Cerebellar nuclear complex (tissue), 1 donor: ENCODE data around the gene CASQ2.

Experiments used
- DNase-seq, 2 experiments: peaks; one replicate each; lab custom pipeline; 2025; lab: John Stamatoyannopoulos, UW

Gene CASQ2

DNA sequence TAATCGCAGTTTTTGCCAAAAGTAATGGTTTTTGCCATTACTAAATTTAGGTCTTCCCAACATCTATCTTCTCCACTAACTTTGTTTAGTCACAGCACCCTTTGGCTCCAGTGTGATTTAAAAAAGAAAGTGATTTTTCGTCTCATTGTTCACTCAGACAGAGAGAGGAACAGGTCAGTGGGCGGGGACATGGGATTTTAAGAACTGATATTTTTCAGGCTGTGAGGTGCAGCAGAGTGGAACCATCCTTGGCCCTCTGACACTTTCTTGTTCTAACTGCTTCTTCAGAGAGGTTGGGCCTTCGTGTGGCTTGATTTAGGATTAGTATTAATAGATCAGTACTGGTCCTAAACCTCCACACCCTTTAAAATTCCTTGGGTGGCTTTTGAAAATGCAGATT, 38.8 kb downstream of the CASQ2 start:
- DNase-seq = no peak

DNA sequence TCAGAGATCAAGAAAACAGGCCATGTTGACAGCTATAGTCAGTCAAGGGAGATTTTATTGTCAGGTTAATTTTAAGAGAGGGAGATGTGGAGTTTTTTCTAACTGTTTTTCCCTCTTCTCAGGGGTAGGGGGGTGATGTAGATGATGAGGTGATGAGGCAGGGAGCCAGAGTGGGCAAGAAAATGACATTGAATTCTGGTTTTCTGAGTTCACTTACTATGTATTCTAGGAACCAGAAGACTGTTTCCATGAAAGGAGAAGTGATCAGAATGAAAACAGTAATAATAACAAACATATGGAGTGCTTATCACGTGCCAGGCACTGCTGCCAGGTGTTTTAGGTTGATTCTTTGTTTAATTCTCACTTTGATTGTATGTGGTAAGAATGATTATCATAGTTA, 40.2 kb downstream of the CASQ2 start:
- DNase-seq = no peak

DNA sequence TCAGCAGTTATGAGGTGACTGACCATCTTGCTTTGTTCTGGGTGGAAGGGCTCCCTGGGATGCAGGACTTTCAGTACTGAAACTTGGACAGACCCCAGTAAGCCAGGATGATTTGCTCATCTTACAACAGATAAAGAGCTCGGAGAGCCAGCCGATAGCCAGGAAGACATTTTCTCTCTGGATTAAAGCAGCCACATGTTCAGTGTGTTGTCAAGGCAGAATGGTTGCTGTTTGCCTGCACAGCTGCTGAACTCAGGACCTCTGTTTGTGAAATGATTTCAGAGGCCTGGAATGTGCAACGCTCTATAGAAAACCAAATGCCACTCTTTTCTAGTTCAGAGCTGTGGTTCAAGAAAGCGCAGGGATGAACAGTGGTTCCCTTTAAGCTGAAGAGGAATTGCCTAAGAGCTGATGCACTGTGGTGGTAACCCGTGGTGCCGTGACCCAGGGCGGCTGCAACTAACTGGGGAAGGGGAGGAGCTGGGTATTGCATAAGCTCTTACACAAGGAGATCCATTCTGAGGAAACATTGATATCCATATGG, 40.7 kb downstream of the CASQ2 start:
- no peak for DNase-seq

DNA sequence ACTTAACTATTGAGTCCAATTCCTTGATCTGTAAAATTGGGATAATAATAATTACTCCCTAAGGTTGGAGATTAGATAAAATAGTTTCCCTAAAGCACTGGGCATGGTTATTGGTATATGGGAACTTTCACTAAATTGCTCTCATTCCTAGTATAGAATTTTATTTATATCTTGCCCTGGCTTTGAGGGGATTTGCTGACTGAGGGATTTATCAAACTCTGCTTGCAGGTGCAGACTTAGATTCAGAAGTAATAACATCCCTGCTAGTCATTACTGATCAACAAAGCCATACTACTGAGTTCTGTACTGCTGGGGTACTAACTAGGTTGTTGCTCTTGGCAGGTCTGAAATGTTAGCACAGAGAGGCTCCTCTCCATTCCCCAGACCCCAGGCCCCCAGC, 41.9 kb downstream of the CASQ2 start:
- no peak for DNase-seq

DNA sequence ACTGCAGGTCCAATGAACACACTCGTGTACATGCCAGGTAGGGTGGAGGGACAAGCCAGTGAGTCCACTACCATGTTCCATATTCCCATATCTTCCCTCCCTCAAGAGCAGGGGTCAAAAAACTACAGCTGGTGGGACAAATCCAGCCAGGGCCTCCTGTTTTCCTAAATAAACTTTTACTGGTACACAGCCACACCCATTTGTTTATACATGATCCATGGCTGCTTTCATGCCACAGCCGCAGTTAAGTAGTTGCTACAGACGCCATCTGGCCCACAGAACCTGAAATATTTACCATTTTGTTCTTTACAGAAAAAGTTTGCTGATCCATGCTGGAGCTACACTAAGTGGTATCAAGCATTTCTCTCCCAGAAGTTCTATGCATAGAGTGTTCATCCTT, 42.4 kb downstream of the CASQ2 start:
- DNase-seq = no peak

DNA sequence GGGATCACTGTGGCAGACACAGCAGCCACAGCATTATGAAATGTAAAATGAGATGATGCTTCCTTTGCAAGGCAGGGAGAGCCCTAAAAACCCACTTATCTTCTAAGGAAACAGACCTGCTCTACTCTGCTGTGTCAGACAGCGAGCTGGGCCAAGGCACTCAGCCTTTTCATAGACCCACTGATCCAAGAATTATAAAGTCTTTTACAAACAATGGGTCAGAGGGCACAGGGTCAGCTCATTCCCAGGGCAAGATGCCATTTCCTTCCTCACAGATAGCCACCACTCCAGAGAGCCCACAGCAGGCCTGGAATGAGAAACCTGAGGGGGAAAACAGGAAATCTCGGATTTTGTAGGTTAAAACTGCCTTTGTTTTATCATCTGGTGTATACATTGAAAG, 42.9 kb downstream of the CASQ2 start:
- no peak for DNase-seq

DNA sequence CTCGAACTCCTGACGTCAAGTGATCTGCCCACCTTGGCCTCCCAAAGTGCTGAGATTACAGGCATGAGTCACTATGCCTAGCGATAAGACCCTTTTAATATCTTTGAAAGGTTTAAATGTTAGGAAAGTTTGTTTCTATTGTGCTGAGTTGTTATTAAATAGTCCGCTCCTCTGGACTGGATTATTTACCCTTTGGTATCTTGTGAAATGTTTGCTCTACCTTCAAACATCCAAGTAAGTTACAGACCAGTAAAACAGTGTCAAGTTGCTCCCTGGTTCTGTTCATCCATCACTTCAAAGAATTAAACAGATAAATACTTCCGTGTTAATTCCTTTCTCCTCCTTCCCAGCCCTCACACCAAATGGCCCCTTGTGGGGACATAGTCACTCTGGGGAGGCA, 44.8 kb downstream of the CASQ2 start:
- DNase-seq = no peak

DNA sequence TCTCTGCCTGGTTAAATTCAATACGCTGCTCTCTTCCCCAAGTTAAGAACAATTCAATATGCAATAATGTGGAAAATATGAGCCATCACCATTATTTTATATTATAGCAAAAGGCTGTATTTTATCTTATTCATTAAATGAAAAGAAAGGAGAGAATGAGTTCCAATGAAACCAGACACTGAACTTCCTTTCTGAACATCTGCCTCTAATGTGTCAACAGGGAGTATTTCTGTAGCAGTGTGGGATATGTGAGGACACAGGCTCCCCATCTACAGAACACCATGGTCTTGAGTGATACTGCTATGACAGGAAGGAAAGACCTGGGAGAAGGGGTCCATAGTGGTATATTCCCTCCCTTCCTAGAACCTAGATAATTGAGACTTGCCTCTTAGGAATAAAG, 46.3 kb downstream of the CASQ2 start:
- DNase-seq = no peak

DNA sequence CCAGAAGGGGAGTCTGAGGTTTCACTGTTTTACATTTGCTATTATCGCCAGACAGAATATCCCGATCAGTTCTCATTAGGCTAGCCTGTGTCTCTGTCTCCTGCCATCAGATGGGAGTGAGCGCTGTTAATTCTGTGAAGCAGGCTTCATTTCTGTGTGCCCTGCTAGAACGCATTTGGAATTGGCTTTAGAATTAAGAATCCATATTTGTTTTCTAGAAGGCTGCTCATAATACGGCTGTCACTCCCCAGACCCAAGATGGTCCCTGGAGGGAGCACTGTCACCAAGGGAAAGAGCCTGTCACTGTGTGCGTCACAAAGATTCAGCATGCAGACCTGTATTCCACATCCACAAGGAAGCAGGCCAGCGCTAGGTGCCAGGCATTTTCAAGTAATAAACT, 49.2 kb downstream of the CASQ2 start:
- no peak for DNase-seq

DNA sequence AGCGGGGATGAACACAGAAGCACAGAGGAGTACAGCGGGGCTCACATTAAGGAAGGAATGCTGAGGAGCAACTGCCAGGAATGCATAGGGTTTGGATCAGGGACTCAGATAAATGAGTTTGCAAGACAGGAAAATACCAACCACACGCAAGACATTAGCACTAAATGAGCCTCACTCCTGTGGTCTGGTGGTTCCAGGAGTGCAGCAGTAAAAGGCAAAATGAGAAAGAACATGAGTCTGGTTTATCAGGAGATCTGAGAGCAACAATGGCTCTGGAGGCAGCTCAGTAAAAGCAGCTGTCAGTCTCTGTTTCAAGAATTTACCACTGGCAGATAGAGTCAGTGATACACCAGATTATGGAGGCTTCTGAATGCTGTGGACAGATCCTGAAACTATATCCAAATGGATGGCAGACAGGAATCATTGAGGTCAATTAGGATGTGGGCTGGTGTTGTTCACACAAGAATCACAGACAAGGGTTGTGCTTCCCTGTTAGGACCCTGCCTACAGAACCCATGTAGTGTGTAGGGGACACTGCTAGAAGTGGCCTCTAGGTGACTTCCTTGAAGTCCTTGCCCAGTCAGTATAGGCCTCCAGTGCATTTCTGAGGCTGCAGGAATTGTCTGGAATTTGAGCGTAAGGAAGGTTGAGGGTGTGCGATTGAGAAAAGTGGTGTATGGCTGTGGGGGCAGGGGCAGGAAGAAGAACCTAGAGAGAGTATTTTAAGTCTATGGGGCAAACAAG, 50.3 kb downstream of the CASQ2 start:
- no peak for DNase-seq

DNA sequence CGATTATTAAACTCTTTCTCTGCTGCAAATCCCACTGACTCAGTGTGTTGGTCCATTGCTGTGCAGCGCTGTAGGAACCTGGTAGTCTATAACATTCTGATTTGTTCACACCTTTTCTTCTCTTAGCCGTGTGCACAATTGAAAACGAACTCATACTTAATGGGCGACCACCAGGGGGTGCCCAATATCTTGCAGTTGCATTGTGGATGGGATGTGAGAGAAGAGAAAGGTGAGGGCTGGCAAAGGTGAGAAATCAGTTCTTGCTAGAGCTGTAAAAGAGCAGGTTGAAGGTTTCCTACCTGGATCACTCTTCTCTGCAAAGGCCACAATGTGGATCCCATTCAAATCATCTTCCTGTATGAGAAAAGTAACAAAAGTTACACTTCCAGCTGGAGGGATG, 51.0 kb downstream of the CASQ2 start:
- DNase-seq = no peak

DNA sequence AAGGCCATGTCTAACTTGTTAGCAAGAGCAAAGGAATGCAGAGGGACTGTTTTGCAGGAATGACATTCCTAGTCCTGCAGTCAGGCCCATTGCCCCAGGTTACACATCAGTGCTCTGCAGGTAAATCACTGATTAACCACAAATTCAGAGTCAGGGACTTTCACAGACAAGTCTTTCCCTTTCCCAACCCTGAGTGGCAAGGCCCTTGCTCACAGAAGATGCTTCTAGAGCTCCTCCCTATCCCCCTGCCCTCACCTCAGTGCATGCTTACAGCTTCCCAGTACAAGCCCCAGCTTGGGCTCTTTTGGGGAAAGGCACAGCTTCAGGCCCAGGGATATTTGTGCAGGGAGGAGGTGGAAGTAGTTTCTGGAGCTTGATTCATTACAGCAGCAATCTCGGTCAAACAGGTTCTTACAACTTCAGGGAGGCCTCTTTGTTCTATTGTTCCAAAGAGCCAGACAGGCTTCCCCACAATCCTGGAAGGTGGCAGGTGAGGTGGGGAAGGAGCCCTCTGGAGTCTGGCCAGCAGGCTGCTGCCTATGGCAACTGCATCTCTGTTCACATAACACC, 53.9 kb downstream of the CASQ2 start:
- DNase-seq = no peak

DNA sequence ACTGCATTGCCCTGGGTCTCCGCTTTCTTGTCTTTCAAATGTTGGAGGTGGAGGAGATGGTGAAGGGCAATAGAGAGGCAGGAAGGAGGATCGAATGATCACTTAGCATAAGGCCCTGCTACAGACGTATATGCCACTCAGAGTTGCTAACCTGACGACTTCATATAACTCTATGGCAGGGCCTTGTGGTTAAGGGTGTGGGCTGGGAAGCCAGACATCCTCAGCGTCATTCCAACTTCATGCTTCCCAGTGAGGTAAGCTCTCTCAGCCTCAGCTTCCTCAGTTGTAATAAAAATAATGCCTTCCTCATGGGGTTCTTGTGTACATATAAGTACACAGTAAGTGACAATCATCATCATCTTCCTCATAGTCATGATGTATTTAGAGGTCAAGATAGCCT, 54.6 kb downstream of the CASQ2 start:
- DNase-seq = no peak

DNA sequence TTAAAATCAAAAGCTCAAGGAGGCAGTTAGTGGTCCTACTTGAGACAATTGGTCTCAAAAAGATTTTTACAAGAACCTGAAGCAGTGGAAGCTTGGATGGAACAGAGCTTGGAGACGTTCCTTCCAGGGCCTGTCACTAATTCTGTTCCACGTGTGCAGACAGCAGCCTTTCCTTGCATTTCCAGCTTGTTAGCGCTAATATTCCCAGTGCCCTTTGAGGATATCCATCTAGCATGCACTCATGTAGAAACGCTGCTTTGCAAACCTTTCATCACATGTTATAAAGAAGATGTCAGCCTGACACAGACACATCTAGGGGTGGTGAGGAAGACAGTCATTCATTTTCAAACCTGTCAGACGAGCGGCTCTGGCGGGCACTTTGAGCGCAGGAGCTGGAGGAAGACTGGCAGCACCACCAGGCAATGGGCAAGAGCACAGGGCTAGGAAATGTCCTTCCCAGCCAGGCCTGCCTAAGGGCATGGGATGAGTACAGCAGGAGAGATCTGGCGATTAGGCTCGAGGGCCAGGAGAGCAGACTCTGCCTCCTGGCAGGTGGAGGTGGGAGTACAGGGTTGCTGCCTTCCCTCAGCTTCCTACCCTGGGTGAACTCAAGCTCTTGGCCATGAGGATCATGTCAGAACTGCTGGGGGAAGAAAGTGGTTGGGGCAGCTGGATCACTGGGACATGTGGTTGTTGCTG, 55.5 kb downstream of the CASQ2 start:
- no peak for DNase-seq

DNA sequence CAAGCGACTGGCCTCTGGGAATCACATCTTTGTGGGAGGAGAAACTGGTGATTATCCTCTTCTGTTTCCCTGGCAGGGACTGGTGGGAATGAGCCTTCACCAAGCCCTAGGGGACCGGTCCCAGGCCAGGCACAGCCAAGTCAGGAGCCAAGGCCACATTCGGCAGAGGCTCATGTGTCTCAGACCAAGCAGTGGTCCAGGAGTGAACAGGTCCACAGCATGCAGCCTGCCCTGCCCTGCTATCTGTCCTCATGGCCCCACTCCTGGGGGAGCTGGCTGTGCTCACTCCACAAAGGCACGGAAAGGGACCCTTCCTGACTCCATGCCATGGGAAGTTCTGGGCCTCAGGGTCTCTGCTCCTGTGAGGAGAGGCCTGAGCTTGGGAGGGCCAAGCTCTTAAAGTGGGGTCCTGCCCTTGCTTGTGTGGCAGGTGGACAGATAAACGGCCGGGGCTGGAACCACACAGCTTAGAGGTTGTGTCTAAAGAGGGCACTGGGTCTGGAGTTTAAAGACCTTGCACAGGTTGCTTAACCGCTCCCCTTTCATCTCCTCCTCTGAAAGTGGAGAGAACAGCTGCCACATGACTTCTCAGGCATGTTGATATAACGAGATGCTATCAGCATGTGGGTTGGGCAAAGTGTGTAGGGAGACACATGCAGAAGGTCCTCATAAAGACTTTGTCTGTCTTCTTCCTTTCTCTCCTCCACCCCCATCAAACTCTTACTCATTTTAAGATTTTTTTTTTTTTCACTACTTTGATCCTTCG, 57.5 kb downstream of the CASQ2 start:
- no peak for DNase-seq

DNA sequence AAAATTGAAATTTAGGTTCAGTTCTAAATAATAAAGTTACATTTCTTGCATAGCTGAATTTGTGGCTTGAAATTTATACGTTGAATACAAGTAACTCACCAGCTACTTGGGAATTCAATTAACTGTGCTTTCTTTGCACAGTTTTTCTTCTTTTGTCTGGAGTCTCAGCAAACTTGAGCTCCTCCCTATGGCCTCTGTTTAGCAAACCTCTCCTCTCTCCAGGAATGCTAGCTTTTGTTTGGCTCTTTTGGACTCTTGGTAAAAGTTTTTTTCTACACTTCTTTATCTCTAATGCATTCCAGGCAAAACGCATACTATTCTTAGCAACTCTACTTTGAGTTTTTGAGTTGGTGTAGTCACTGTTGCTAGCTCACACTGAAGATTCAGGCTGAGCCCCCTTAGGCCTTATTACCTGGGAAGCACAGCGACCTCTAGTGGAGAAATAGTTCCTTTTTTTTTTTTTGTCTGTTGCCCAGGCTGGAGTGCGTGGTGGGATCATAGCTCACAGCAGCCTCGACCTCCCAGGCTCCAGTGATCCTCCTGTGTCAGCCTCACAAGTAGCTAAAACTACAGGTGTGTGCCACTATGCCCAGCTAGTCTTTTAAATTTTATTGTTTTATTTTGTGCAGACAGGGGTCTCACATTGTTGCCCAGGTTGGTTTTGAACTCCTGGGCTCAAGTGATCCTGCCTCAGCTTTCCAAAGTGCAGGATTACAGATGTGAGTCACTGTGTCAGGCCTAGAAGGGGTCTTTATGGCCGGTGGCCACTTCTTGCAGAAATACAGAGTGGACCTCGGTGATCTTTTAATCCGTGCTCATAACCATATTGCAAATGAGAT, 61.7 kb downstream of the CASQ2 start:
- no peak for DNase-seq

DNA sequence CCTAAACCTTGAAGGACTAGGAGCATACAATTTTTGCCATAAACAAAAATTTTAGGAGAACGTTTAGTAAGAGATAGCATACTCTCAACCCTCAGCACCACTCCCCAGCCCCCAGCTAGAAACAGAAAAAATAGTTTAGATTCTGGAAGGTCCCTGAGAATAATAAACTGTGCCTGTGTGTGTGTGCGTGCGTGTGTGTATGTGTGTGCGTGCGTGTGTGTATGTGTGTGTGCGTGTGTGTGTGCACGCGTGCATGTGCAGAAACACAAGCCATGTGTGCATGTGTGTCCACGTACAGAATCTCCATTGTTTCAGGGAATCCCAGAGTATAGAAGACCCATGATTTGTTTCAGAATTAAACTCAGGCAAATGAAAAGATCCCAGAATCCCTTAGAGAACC, 62.6 kb downstream of the CASQ2 start:
- DNase-seq = no peak

DNA sequence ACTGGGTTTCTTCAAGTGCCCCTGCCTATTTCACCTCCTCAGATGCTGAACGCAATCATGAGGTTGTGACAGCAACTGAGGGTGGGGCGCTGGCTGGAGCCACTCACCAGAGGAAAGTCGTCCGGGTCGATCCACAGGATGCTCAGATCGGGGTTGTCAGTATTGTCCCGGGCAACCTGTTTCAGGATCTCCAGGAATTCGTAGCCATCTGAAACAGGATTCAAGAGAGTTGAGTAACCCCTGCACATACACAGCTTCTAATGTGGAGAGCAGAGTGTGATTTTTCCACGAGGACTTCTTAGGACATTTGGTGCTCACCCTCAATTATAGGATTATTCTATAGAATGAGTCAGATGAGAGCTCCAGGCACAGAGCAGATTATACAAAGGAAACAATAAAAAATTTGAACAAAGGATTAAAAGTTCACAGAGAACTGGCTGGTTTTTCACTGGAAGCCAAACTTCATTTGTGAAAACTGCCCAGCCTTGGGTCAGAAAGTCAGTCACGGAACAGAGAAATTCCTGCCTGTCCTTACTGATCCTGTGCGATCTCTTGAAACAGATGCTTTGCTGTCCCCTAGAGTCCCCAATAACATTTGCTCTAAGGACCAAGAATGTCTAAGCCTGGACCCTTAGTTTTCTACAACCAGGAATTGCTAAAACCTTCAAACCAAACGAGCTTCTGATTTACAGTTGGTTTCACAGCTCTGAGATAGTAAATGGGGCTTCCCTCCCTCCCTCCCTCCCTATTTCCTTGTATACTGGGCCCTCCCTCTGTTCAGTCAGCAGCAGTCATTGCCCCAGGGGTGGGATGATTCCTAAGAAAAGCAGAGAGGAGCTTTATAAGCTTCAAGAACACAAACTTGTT, 63.2 kb downstream of the CASQ2 start:
- DNase-seq = no peak

DNA sequence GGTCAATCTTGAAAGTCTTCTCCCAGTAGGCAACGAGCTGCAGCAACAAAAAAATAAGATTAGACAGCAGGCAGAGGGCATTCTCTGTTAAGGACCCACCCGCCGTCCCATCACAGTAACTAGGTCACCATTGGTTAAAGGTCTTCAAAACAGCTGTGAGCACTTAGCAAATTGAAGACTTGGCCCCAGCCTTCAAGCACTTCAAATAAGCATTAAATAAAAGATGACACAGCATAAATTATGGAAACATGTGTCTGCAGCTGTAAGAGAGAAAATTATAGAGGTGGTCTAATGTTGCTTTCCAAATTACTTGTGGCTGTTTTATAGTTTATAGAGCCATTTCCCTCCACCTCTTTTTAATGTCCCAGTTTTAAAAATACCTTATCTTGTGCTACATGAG, 65.6 kb downstream of the CASQ2 start:
- DNase-seq = no peak

DNA sequence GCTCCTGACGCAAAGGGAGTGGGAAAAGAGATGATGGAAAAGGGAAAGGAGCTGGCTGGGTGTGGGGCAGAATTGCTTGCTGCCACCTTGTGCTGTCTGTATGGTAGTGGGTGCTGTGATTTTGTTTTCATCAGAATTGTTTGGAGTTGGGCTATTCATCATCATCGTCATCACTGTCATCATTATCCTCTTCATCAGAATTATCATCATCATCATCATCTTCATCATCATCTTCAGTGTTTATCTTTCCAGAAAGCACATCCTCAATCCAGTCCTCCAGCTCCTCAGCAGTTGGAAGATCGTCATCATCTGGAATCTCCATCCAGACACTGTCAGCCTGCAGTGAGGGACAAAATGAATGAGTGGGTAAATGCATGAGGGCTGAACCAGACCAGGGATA, 67.4 kb downstream of the CASQ2 start:
- DNase-seq = no peak

DNA sequence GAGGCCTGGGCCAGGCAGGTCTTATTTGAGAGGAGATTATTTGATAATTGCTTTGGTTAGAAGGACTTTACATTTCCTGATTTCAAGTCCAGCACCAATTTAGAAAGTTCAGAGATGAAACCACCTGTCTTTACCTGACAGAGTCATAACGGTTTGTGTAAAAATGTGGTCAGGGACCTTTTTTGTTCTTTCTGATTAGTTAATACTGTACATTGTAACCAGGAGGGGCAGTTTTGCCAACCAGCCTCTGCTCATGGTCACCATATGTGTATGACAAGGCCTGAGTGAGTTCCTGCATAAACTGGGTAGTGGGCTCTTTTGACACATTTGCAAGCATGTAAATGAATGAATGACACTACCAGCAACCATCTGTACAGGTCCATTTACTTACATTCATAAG, 70.9 kb downstream of the CASQ2 start:
- no peak for DNase-seq
